ENCODE data around the gene CASQ2. TPM values are rescaled to one million over a fixed set of nuclear protein-coding genes. Genes with fewer than 3 reads are reported as not detected.

Gene CASQ2
- total RNA-seq, 1 experiment from 2014 or later = not detected

GRCh38 chr1:115706587-115707425 is 61.7 kb downstream of the CASQ2 start:
- BruUV-seq (replicated peaks) = no TSS peak
- ChIA-PET POLR2A (interaction anchor here (0.6 to 1.5 kb wide), 4 partner anchors 32 to 98 kb away, joined by 3 to 6 read pairs (median 4); partner anchors contain the start of gene VANGL1), CTCF (interaction anchor here (0.6 to 5.7 kb wide), 58 partner anchors 8 to 1791 kb away, joined by 3 to 45 read pairs (median 5); partner anchors contain the start of gene VANGL1)
- H3K36me3 Mint-ChIP-seq (ENCODE audit: insufficient read depth, unreplicated experiment) = no peaks in the 10 kb centered on the region
- H3K27ac Mint-ChIP-seq (ENCODE audit: low read depth, unreplicated experiment) = no peak overlapping the region
- intact Hi-C loops (cut with micrococcal nuclease) = loop anchor here (1.0 kb wide), 2 partner anchors 65 to 99 kb away; no protein-coding TSS in a partner anchor
- TF ChIP-seq CTCF (IDR thresholded peaks at IDR 0.05; ENCODE audit: unreplicated experiment) = peak; percentile 67
- H3K4me3 Mint-ChIP-seq (ENCODE audit: unreplicated experiment) = no peak overlapping the region
- peak; percentile 57 for DNase-seq (ENCODE audit: unreplicated experiment)
- H3K9me3 Mint-ChIP-seq (ENCODE audit: unreplicated experiment) = no peaks in the 10 kb centered on the region
- H3K27me3 Mint-ChIP-seq (ENCODE audit: insufficient read depth, unreplicated experiment) = peaks cover 10% of the 10 kb centered on the region
- no peaks in the 10 kb centered on the region for H3K4me1 Mint-ChIP-seq (ENCODE audit: insufficient read depth, unreplicated experiment)

- Mint-ChIP-seq H3K4me3 (ENCODE audit: unreplicated experiment) (no peak overlapping the region), H3K4me1 (ENCODE audit: insufficient read depth, unreplicated experiment) (no peaks in the 10 kb centered on the region), H3K9me3 (ENCODE audit: unreplicated experiment) (no peaks in the 10 kb centered on the region), H3K27ac (ENCODE audit: low read depth, unreplicated experiment) (no peak overlapping the region), H3K36me3 (ENCODE audit: insufficient read depth, unreplicated experiment) (no peaks in the 10 kb centered on the region), H3K27me3 (ENCODE audit: insufficient read depth, unreplicated experiment) (peaks cover 16% of the 10 kb centered on the region)
- POLR2A ChIA-PET = interaction anchor here (0.6 to 1.5 kb wide), 4 partner anchors 33 to 63 kb away, joined by 3 to 6 read pairs (median 3); partner anchors contain the start of gene VANGL1
- CTCF ChIA-PET = interaction anchor here (0.6 to 5.7 kb wide), 41 partner anchors 11 to 815 kb away, joined by 3 to 45 read pairs (median 6); partner anchors contain the start of gene VANGL1
- intact Hi-C loops (cut with micrococcal nuclease) = loop anchor here (1.0 kb wide), 2 partner anchors 64 to 98 kb away; no protein-coding TSS in a partner anchor
- no peak for TF ChIP-seq CTCF (IDR thresholded peaks at IDR 0.05; ENCODE audit: unreplicated experiment)
- DNase-seq (ENCODE audit: unreplicated experiment) = no peak
- no TSS peak for BruUV-seq (replicated peaks)
These were observed 62.6 kb downstream of the CASQ2 start for GRCh38 chr1:115705963-115706362.

GRCh38 chr1:115705085-115705951 is 63.2 kb downstream of the CASQ2 start:
- no peaks in the 10 kb centered on the region for H3K36me3 Mint-ChIP-seq (ENCODE audit: insufficient read depth, unreplicated experiment)
- no peak for DNase-seq (ENCODE audit: unreplicated experiment)
- no peak overlapping the region for H3K4me3 Mint-ChIP-seq (ENCODE audit: unreplicated experiment)
- POLR2A ChIA-PET = interaction anchor here (0.6 to 1.5 kb wide), 3 partner anchors 61 to 97 kb away, joined by 3 to 6 read pairs (median 4); partner anchors contain the start of gene VANGL1
- intact Hi-C loops (cut with micrococcal nuclease) = no loop called here
- CTCF ChIA-PET = interaction anchor here (0.6 to 5.7 kb wide), 16 partner anchors 10 to 161 kb away, joined by 3 to 45 read pairs (median 10); partner anchors contain the start of gene VANGL1
- no peak for TF ChIP-seq CTCF (IDR thresholded peaks at IDR 0.05; ENCODE audit: unreplicated experiment)
- H3K27me3 Mint-ChIP-seq (ENCODE audit: insufficient read depth, unreplicated experiment) = peaks cover 23% of the 10 kb centered on the region
- no TSS peak for BruUV-seq (replicated peaks)
- H3K9me3 Mint-ChIP-seq (ENCODE audit: unreplicated experiment) = no peaks in the 10 kb centered on the region
- no peaks in the 10 kb centered on the region for H3K4me1 Mint-ChIP-seq (ENCODE audit: insufficient read depth, unreplicated experiment)
- H3K27ac Mint-ChIP-seq (ENCODE audit: low read depth, unreplicated experiment) = no peak overlapping the region
